ENCODE data around the gene ARID1B.
A peak's percentile ranks its signal among the peaks of the same experiment; 100 is the strongest.
"Not testable (repeated sequence)": the region's sequence is repeated elsewhere in the genome, so short reads cannot be mapped to it uniquely, and the experiment has no call there.

ARID1B gene

DNA sequence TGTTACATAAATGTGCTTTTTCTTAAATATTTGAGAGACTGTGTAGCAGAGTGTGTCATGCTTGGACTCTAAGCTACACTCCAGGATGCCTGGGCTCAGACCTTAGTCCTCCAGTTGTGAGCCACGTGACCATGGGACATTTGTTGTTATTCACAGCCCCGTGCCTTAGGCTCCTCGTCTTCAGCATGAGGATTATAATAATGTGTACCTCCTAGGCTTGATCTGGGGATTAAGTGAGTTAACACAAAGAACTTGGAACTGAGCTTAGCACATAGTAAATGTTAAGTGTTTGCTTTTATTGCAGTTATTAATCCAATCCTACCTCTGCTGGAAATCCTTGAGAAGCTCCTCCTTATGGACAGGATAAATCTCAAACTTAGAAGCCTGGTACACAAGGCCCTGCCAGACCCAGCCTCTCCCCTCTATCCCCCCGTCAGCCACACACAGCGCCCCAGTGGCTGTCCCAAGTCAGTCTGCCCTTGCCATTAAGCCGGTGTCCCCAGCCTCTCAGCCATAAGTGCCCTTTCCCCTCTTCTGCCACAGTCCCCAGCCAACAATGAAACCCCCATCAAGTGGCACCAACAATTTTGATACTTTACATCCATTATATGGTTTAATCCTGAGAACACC, 368.6 kb downstream of the ARID1B start:
- DNase-seq, result no peak

DNA sequence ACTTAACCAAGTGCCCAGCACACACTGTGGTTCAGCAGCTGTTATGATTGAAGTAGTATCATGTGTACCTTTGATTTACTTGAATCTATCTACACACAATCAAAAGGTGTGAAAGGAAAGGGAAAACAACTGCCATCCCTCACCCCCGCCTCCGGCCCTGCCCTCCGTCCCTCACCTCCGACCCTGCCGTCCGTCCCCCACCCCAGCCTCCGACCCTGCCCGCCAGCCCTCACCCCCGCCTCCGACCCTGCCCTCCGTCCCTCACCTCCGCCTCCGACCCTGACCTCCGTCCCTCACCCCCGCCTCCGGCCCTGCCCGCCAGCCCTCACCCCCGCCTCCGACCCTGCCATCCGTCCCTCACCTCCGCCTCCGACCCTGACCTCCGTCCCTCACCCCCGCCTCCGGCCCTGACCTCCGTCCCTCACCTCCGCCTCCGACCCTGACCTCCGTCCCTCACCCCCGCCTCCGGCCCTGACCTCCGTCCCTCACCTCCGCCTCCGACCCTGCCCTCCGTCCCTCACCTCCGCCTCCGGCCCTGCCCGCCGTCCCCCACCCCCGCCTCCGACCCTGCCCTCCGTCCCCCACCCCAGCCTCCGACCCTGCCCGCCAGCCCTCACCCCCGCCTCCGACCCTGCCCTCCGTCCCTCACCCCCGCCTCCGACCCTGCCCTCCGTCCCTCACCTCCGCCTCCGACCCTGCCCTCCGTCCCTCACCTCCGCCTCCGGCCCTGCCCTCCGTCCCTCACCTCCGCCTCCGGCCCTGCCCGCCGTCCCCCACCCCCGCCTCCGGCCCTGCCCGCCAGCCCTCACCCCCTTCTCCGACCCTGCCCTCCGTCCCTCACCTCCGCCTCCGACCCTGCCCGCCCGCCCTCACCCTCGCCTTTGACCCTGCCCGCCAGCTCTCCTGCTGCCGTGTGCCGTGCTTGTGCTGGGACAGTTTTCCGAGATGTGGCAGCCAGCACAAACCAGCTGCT, 370.2 kb downstream of the ARID1B start:
- DNase-seq, result not testable (repeated sequence)

DNA sequence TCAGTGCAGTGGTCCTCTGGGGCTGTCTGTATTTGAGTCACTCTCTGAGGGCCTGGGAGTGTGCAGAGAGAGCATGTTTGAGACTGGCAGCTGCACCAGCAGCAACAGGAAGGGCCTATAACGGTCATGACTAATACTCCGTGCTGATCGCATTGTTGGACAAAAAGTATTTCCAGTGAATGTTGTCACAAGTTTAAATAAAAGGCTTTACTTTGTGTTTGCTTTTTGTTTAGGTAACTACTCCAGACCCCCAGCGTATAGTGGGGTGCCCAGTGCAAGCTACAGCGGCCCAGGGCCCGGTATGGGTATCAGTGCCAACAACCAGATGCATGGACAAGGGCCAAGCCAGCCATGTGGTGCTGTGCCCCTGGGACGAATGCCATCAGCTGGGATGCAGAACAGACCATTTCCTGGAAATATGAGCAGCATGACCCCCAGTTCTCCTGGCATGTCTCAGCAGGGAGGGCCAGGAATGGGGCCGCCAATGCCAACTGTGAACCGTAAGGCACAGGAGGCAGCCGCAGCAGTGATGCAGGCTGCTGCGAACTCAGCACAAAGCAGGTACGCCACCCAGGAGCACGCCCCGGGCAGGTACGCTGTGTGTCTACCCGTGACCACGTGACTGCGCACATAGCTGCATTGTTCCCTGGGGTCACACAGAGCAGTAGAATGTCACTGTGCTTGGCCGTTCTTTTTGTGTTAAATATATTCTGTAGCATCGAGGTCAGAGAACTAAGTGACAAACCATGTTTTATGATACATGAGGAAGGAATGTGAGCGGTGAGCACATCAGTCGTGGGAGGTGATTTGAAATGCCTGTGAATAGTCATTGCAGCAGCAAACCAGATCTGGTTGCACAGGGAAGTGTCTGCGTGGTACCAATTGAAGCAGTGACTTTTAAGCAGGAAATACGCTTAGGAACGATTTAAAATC, 371.5 kb downstream of the ARID1B start:
- DNase-seq, result peak; percentile 88

DNA sequence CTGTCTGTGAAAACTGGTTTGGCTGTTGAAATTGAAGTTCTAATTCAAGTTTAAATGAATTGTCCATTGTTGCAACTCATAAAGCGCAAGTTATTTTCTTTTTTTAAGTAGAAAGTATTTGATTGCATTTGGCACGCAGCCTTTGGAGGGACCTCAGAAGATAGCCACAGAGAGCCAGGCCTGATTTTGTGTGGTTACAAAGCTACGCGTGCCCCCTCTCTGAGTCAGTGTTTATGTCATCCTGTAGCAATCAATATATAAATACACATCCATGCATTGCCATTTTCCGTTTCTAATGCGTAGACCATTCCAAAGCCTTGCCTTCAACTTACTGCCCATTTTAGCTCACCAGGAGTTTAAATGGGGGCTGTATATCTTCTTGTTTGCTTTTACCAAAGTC, 372.9 kb downstream of the ARID1B start:
- DNase-seq, result no peak

DNA sequence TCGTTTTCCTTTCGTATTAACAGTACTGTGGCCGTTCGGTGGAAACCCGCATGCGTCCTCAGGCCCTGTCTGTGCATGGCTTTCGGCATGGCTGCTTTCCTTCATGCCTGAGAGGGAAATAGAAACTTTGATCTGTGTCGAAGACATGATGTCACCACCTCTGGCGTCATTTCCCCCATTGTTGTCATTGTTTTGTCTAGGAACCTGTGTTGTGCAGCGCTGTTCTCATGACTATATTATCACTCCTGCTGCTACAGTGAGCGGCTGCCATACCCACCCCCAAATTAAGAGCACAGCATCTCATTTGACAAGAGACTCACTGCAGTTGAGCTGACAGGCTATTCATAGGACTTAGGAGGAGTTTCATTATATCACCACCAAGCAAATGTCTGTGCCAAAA, 373.9 kb downstream of the ARID1B start:
- no peak for DNase-seq

DNA sequence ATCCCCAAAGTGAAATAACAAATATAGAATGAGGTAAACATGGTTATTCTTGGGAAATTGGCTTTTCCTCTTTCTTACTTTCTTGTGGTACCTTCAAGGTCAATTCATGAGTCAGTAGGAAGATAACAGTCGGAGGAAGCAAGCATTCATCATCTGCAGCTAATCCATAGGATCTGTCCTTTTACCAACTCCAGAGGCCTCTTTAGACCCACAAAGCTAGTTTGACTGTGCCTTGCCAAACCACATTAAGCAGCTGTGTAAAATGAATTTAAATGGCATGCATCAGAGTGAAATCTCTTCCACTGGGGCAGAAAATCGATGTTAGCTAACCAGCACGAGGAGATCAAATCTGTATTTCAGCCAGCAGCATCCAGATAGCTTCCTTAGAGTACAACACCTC, 374.8 kb downstream of the ARID1B start:
- DNase-seq, result no peak

DNA sequence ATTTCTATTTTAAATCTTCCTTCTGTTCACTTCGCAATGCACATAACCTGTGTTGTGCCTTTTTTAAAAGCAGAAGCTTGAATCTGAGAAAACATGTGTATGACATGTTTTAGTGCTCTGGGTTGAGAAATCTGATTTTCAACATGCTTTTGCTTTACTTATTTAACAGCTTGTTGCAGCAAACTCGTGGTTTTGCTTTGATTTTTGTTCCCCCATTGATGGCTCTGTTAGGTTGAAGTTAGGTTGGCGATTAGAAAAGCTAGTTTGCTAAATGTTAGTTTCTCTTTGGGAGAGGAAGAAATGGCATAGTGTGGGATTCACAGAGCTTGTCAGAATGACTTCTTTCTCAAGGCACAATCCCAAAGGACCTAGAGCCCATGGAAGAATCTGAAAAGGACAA, 375.4 kb downstream of the ARID1B start:
- DNase-seq, result no peak

DNA sequence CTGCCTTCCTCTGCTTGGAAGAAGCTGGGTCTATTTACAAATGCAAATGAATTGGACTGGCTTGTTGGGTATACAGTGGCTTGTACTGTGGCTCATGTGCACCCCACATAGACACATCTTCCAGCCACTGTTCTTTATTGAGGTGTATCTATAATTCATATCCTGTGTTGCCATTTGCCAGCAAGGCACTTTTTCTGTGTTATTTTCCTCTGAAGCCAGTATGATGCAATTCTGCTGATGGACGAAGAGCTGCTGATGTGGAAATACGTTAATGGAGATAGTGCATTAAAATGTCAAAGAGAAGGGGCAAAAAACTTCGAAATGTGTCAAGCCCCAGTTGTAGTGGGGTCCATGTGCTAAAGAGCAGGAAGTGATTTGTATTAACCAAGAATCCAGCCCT, 378.6 kb downstream of the ARID1B start:
- no peak for DNase-seq

DNA sequence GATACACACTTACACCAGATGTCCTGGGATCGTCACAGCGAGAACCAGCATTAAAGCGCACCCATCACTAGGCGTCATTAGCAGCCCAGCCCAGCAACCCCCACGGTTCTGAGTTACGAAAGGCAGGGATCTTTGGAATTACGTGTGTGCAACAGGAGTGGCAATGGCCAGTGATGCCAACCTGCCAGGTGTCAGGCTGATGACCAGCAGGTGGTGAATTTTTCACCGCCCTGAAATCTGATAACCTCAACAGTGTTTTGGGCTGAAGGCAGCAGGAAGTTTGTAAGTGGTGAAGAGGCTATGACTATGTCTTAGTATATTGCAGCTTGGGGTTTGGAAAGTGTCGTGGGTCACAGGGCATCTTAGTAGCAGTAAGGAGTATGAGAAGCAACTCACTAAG, 380.1 kb downstream of the ARID1B start:
- no peak for DNase-seq

DNA sequence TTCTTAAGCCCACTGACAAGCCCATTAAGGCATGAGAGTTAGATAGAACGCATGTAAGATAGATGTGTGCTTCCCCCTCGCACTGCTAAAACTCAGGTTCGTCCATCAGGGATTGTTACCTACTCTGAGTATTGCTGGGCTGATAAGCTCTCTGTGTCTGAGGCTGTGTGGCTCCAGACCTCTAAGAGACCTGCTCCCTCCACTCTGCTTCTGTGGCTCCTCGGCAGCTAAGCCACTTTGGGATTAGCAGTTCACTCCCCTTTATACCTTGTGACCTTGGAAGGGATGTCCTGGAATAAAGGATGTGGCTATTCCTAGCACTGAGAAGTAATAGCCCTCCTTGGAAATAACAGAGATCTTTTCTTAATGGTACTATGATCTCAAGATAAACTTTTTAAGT, 381.3 kb downstream of the ARID1B start:
- no peak for DNase-seq

DNA sequence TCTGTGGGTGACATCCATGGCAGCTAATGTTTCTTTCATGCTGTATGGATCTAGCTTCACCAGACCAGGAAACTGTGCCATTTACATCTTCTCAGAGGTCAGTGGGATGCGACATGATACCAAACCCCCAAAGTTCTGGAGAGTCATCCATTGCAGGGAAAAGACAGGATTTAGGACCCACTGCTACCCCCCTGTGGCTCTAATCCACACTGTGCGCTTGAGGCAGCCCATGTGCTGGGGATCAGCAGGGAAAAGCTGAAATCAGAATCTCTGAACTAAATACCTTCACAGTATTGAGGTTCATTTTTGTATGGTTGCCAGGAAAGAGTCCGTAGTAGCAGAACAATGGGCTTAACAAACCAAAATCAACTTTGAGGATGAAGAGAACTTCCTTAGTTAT, 381.7 kb downstream of the ARID1B start:
- no peak for DNase-seq

DNA sequence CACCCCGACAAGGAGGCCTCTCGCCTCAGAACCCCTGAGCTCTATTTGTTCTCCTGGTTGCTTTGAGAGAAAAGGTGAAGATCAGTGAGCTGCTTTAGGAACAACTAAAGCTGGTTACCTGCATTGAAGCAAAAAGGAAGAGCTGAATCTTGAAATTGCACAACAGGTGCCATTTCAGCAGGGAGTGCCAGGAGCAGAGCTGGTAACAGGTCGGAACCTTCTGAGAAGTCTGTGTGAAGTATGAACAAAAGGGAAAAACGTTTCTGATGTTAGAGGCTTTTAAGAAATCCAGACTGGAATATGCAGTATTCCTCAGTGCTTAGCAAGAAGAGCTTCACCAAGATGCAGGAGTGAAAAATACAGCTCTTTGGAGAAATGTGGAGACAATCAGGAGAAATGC, 382.2 kb downstream of the ARID1B start:
- DNase-seq, result no peak

DNA sequence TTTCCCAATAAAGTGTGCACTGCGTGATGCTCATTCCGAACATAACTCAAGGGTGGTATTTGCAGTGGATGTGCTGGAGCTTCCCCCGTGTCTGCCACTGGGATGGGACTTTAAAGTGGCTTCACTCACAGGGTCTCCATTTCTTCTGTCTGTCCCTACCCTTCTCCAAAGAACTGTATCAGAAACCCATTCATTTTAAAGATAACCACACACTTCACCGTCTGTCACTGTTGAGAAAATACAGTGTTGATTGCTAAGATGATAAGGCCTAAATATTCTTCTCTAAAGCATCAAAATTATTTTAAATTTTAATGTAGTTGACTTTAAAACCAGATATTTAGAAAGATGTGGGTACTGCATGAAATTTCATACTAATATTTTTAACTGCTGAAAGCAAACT, 384.7 kb downstream of the ARID1B start:
- DNase-seq, result no peak

DNA sequence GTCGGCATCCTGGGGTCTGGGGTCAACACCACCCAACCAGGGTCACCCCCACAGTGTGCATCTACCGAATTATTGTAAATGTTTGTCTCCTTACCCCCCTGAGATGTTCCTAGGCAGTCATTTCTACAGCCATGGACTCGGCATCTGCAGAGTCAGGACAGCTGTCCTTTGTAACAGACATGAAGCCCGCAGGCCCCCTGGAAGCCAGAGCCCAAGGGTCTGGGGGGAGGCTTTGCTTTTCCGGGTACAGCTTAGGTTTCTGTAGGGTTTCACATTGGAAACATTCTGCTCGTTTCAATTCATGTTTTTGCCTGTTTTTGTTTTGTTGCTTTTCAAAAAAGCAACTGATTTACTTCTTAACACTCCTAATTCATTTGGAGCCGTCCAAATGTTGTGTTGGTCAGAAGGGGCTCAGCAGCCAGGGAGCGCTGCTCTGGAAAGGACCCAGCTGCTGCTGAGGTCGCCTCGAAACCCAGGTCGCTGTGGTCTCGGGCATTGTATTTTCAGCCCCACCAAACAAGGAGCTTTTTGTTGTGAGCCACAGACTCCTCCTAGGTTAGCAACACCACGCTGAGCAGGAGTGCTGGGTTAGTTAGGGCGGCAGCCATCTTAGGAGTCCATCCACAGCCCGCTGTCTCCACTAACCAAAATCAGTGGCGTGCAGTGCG, 385.7 kb downstream of the ARID1B start:
- no peak for DNase-seq

DNA sequence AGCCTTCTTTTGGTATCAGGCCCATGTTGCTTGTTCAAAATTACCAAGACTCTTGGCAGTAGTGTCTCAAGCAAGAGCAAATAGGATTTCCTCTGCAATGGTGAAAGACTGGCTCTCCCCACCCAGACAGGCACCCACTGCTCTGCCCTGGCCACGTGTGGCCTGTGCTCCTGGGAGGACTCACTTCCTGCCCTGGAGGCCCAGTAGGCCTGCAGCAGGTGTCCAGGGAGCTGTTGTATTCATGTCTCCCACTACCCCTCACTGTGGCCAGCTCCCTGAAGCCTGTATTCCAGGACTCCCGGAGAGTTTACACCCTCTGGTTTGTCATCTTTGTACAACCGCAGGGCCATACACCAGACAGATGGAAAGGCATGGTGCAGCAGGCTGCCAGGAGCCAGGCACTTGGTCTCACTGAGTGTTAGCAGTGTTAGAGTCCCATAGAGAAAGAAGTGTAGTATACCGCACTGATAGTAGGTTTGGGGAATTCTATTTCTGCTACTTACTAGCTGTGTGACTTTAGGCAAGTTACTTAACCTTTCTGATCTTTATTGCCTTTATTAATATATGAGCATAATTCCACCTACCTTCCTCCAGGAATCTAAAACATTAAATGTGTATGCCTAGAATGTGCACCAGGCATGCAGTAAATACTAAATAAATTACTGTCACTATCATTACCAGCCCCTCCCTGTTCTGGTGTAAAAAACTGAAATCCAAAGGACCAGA, 386.4 kb downstream of the ARID1B start:
- DNase-seq, result peak; percentile 36

DNA sequence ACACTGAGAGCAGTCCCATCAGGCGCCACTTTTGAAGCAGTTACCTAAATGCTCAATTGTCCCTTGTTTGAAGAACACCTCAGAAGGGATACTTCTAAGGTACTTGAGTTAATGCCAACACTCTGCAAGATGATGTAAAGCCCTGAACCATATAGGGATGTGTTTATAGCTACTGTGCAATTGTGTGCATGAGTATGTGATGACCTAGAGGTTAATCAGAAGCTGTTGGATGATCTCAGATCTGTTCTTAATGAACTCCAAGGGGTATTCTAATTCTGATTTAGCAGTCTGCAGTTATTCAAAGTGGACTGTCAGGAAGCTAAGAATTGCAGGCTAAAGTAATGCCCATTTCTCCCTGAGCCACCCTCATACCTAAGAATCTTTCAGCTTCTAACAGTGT, 387.8 kb downstream of the ARID1B start:
- no peak for DNase-seq

DNA sequence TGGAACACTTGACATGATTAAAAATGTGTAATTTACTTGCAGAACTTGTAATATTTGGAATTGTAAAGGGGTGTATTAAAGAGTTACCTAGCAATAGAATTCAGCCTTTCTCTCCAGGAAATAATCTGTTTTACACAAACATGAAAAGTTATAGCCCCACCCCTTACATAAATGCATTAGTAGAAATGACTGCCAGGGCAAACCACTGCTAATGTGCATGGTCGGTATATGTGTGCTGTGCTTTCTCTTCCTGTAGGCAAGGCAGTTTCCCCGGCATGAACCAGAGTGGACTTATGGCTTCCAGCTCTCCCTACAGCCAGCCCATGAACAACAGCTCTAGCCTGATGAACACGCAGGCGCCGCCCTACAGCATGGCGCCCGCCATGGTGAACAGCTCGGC, 389.6 kb downstream of the ARID1B start:
- DNase-seq, result no peak

DNA sequence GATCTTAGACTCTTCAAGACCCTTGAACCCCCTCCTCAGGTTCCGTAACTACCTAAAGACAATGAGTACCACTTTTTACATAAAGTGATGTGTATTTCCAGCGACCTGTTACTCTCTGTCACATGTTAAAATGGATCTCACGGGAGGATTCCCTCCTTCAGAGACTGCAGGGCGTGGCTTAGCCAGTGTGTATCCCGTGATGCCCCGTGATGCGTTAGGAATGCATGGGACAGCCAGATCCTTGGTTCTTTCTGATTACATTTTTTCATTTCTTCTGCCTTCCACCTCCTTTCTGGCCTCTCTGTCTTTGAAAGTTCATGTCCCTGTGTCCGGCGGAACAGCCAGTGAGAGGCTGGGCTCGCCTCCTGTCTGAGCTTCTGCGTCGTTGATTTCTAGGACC, 390.7 kb downstream of the ARID1B start:
- no peak for DNase-seq

DNA sequence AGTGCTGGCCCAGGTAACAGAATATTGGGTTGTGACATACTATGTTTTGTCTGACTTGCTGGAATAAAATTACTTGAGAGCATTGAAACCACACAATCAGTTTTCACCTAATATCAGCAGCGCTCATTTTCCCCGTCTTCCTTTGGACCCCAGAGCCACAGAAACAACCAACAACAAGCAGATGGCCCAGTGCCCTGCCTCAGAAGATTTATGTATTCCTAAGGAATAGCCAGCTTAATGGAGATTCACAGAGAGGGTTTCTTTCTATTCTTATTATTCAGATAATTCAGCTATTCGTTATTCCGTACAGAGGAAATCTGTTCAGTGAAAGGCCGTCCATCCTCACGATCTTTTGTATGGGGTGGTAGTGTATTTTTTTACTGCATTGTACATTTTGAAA, 391.3 kb downstream of the ARID1B start:
- DNase-seq, result no peak

DNA sequence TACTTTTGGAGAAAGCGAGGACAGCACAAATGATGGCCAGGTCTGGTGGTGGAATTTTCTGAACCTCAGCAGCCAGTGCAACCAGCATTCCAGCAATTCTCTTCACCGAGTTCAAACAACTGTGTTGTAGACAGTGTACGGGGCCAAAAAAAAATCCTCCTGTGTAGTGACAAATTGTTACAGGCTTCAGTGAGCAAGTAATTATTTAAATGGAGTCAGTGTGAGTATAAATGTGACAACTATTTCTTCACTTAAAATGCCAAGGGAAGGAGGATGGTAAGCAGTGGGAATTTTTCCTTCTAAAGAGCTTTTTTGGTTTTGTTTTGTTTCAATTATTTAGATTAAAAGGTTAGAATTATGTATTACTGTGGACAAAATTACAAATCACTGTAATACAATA, 392.0 kb downstream of the ARID1B start:
- no peak for DNase-seq

DNA sequence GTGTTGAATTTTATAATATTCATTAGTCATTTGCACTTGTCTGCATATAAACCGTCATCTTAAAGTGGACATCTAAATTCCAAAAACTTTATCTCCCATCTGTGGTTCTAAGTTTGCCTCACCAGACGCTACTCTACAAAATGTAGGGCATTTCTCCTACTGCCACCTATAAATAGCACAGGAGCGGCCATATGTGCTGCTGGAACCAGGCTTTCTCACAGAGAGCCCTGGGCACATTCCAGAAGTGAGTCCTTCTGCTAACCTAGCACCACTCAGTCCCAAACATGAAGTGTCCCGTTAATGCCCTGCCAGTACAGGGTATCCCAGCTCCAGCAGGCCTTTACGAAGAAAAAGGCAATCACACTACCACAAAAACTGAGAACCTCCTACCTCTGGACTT, 392.5 kb downstream of the ARID1B start:
- DNase-seq, result peak; percentile 69

DNA sequence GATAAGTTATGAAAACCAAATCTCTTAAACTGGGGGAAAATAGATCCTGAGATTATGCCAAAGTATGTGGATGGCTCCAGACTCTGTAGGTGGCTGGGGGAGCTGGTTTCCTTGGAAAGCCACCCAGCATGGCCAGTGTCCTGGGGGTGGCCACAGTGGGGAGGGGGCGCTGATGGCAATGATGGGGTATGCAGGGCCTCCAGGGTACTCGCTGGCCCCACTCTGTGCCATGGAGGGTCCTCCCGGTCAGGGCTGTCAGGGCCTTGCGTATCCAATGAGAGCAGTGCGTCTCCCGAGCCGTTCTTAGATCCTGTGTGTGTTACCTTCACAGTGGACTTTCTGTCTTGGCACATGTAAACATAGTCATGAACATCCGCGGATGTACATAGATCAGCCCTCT, 393.4 kb downstream of the ARID1B start:
- DNase-seq, result no peak

All from islet precursor cell (in vitro differentiated cells).